Measurements from ENCODE around the gene CPEB4.

CPEB4 gene

GRCh38 chr5:173911623-173912022 is 23.5 kb downstream of the CPEB4 start:
- DNase-seq (ENCODE audit: extremely low read depth in 1 of 2, low read depth in 1 of 2): no peak

DNA sequence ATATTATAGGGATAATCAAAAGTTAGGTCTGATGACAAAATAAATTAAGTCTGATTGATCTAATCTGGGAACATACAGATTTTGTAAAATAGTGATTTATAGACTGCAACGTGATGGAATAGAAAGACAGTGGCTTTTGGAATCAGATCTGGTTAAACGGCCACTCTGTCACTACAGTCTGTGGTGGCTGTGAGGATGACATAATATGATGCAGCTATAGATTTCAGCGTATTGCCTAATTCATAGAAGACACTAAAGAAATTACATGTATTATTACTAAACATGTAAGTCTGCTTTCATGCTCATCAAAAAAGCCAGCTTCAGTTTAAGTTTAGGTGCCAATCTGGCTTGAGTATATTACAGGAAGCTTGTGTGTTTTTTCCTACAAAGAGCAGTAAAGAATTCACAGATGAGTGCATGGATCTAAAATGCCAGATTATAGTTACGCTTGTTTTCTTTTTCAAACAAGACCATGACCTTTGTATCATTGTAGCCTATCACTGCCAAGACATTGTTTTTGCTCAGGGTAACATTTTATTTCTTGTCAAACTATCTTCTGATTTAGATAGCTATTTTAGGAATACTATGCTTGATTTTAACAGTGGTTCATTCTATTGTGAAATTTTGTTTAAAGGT is 25.7 kb downstream of the CPEB4 start:
- DNase-seq (ENCODE audit: extremely low read depth in 1 of 2, low read depth in 1 of 2): no peak

DNA sequence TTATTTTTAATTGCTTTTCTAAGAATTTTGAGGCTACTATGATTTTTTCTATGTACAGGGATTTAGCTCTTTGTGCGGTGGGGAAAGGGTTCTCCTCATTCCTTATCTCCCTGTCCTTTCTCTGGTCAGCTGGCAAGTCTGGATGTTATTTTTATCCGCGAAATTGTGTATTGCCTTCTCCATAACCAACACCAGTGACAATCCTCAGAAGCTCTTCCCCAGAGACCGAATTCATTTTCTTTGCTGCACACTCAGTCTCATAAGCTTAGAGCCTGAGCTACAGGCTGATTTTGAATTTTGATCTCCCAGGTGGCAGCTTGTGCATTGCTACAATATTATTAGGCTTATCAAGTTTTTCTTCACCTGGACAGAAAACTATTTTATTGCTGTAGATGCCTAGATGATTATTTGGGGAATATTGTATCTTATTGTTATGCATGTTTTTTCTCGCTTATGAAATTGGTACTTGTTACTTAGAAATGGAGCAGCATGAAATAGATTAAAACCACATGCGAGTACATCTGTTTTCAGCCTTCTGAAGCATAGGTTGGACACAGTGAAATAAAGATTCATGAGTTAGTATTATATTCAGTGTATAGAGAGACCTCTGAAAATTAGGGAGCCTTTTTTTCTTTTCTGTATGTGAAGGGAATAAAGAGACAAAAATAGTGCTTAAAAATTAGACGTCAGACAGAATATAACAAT is 27.3 kb downstream of the CPEB4 start:
- DNase-seq (ENCODE audit: extremely low read depth in 1 of 2, low read depth in 1 of 2): no peak

- DNase-seq (ENCODE audit: extremely low read depth in 1 of 2, low read depth in 1 of 2): no peak
These were observed 28.1 kb downstream of the CPEB4 start for GRCh38 chr5:173916233-173916632.

GRCh38 chr5:173917788-173918786 is 29.9 kb downstream of the CPEB4 start:
- peak in 1 of 2 donors; percentile 34 for DNase-seq (ENCODE audit: extremely low read depth in 1 of 2, low read depth in 1 of 2)

DNA sequence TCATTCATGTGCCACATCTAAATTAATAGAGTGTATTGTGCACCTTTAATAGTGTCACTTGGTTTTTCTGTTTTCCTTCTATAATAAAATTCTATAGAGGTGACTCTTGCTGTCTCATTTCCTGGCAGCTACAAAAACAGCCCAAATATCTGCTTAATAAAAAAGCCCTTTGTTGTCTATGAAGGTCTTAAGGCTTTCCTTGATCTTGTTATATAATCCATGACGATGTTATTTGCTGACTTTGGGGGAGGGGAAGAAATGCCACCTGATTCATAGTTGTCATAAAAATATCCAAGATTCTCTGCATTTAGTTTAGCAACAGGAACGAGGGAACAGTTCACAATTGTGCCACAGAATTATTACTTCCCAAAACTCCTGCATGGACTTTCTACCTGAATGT is 31.3 kb downstream of the CPEB4 start:
- no peak for DNase-seq (ENCODE audit: extremely low read depth in 1 of 2, low read depth in 1 of 2)

GRCh38 chr5:173920024-173920753 is 32.0 kb downstream of the CPEB4 start:
- no peak for DNase-seq (ENCODE audit: extremely low read depth in 1 of 2, low read depth in 1 of 2)

DNA sequence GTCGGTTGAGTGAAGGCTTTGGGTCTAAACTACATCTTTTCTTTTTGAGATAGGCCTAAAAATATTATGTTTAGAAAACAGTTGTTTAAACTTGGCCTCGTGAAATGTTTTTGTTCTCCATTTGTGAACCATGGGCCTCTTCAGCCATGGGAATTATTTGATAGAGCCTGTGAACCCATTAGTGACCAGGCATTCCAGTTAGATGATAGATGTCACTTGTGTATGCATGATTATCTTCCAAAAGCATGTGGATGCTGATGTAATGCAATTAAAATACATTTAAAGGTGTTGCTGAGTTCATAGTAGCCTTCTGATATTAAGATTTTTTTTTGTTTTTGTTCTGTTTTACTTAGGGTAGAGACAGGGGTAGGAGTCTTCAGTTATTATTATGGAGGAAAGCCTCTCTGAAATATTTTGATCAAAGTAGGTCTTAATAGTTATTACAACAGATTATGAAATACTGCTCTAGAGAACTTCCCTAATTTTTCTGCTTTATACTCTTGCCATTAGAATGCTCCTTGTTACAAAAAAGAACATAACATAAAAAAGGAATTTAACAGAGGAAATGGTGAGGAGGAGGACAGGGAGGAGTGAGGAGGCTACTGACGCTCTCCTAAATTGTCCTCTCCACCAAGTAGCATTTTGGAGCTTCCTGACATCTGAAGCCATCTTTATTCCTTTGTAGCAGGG is 32.9 kb downstream of the CPEB4 start:
- no peak for DNase-seq (ENCODE audit: extremely low read depth in 1 of 2, low read depth in 1 of 2)

GRCh38 chr5:173922527-173922926 is 34.4 kb downstream of the CPEB4 start:
- no peak for DNase-seq (ENCODE audit: extremely low read depth in 1 of 2, low read depth in 1 of 2)

DNA sequence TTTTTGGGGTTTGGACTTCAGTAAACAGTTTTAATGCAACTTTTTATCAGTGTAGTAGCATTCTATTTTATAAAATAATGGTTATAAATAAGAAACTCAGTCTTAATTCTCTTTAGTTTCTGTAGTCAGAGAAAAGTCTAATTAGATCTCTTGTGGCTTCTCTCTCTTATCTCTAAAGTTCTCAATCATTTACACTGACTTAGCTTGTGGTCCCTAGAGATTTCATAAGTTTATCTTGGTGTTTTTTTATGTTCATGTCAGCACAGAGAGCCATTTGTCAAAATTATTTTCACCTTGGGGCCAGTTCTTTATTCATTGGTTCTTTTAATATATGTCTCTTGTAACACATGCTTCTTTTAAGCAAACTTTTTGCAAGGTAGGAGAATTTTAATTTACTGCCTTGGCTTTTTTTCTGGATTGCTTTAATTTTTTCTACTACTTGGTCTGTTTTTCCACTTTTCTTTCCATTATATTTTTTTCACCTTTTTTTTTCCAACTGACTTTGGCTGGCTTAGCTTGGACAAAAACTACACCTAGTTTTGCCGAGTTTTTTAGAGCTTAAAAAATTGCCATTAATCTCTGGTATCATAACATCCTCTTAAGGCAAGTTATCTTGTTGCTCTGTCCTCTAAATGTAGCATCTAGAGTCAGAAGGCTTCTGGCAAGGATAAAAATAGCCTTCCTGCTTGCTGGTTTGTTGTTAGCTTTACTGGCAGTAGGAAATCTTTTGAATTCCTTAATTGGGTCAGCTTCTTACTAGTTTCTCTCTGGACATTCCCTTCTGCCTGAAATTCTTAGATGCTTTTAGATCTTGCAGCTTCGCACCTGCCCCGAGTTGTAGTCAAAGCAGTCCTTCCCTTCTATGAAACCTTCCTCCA is 35.3 kb downstream of the CPEB4 start:
- DNase-seq (ENCODE audit: extremely low read depth in 1 of 2, low read depth in 1 of 2): no peak

DNA sequence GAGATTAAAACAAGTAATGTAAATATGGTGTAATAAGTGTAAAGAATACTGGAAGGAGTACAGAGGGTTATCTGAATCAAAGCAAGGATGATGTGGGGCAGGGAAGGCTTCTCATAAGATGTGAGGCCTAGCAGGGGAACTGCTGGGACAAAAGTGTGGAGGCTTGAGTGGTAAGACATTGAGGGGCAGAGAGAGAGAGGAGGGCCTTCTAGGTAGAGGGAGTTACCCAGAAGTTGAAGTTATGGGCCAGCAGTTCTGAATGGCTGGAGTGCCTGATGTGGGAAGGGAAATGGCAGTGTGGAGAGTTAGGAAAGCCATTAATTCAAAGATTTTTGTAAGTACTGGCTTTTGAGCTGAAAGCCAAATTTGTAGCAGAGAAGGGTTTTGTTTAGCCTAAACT is 36.8 kb downstream of the CPEB4 start:
- no peak for DNase-seq (ENCODE audit: extremely low read depth in 1 of 2, low read depth in 1 of 2)

DNA sequence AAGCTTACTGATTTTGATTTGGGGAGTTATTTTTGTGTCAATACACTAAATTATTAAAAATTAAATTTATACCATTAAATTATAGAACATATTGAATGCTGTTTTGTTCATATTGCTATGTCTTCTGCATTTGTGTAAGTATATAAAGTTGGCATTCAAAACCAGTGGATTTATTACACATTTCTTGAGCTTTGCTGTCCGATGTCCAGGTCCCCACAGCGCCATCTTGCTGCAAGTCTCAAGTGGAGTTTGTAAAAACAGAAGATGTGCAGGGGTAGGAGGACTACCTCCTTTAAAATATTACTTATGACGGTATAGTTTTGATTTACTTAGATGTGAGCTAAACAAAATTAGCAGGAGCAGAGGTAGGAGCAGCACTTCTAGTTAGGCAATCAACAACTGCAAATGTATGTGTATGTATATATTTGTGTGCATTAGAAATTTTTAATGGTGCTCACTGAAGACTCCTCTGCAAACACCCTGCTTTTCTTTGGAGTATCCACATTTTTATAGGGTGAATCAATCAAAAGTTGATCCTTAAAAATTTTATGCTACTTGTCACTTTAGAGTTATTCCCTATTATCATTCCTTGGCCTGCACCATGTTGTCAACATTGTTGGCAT is 37.4 kb downstream of the CPEB4 start:
- DNase-seq (ENCODE audit: extremely low read depth in 1 of 2, low read depth in 1 of 2): peak in 1 of 2 donors; percentile 18

DNA sequence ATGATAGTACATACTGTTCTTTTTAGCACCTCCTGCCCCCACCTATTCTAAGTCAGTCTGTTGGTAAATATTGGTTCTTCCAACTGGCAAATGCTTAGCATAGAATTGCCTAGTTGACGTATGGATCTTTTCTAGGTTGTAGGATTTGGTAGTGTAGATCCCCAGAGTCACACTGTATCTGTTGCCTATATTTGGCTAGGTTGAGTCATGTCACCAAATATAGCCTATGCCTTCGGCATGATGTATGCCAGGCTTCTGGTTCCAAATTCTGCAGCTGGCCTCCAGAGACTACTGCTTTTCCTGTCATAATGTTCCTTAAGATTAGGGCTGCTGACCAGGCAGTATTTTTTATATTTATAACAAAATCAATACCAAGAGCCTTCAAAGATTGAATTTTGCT is 38.2 kb downstream of the CPEB4 start:
- DNase-seq (ENCODE audit: extremely low read depth in 1 of 2, low read depth in 1 of 2): no peak

- no peak for DNase-seq (ENCODE audit: extremely low read depth in 1 of 2, low read depth in 1 of 2)
These were observed 40.9 kb downstream of the CPEB4 start for GRCh38 chr5:173928871-173929574.

- no peak for DNase-seq (ENCODE audit: extremely low read depth in 1 of 2, low read depth in 1 of 2)
These were observed 44.6 kb downstream of the CPEB4 start for GRCh38 chr5:173932695-173933139.

GRCh38 chr5:173933901-173934300 is 45.8 kb downstream of the CPEB4 start:
- DNase-seq (ENCODE audit: extremely low read depth in 1 of 2, low read depth in 1 of 2): no peak

DNA sequence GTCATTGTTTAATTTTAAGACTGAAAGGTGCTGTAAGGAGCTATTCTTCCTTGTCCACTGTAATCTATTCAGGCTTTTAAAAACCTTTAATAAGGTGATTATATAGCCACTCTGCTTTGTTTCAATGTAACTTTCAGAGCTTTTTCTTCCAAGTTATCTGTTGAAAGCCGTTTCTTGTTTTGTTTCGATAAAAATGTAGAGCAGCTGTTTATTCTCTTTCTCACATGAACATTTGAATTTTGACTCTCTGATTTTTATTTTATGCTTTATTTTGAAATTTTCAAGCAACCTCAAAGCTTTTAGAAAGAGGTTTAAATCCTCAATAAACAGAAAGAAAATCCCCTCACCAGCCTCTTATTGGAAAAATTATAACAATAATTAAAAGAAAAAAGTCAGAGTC is 47.2 kb downstream of the CPEB4 start:
- no peak for DNase-seq (ENCODE audit: extremely low read depth in 1 of 2, low read depth in 1 of 2)

DNA sequence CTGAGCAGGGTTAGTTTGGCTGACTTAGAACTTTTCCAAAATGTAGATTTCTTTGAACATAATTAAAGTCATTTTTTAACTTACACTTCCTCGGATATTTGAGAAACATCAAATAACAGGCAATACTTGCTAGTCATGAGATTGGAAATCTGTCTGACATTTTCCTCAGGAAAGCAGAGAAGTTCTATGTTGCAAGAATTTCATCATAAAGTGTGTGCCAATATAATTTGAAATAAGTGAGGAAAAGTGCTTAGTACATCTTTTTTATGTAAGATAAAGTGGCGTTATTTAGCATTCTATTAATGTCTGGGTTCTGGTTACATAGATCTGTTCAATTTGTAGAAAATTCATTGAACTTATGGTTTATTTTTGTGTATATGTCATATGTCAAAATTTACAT is 52.1 kb downstream of the CPEB4 start:
- DNase-seq (ENCODE audit: extremely low read depth in 1 of 2, low read depth in 1 of 2): no peak
